Skeletal muscle tissue (tissue), 4 donors: ENCODE measurements around the gene HACD1. TPM values are rescaled to one million over a fixed set of nuclear protein-coding genes. Genes with fewer than 3 reads are reported as not detected.

Experiments
- H3K27ac ChIP-seq: one replicate; pipeline ENCODE4 v1.7.0; 2013; ENCODE audit warnings: mild to moderate bottlenecking, low read depth, low read length, inconsistent platforms
- H3K27me3 ChIP-seq, 3 donors: one replicate each; pipeline ENCODE4 v1.7.0; 2013; ENCODE audit warnings: low read length in 3 of 3; ENCODE audit not compliant: control insufficient read depth in 3 of 3, insufficient read depth in 3 of 3
- H3K36me3 ChIP-seq, 3 donors: one replicate each; pipeline ENCODE4 v1.7.0; 2013; ENCODE audit warnings: low read length in 3 of 3; ENCODE audit not compliant: control insufficient read depth in 3 of 3, insufficient read depth in 3 of 3
- H3K4me1 ChIP-seq, 3 donors: one replicate each; pipeline ENCODE4 v1.7.0; 2013; ENCODE audit warnings: low read length in 3 of 3, mild to moderate bottlenecking in 3 of 3; ENCODE audit not compliant: control insufficient read depth in 3 of 3, insufficient read depth in 3 of 3
- H3K4me3 ChIP-seq, 3 donors: one replicate each; pipeline ENCODE4 v1.7.0; 2013; ENCODE audit warnings: low read length in 3 of 3
- H3K9ac ChIP-seq, 3 donors: one replicate each; pipeline ENCODE4 v1.7.0; 2013; ENCODE audit warnings: low read length in 3 of 3, mild to moderate bottlenecking in 3 of 3, moderate library complexity in 2 of 3, low read depth in 1 of 3
- H3K9me3 ChIP-seq, 3 donors: one replicate each; pipeline ENCODE4 v1.7.0; 2013; ENCODE audit warnings: low read length in 3 of 3; ENCODE audit not compliant: control insufficient read depth in 3 of 3
- total RNA-seq: library from RNA; depleted of rRNA; stranded (reverse); fragments of >200 nt; gene quantifications from one replicate; pipeline ENCODE4 v1.2.3, GENCODE V29; 2014
- donor health status: Osteomylitis.

Gene HACD1
- total RNA-seq, 1 donor from 2014 or later: 66.8 TPM

- H3K9me3 ChIP-seq: no peaks in the 10 kb centered on the region
- H3K27ac ChIP-seq: no peak overlapping the region
- no peaks in the 10 kb centered on the region for H3K27me3 ChIP-seq
Observed at GRCh38 chr10:17655009-17655408, 37.8 kb upstream of the HACD1 start.

GRCh38 chr10:17652585-17652984 is 35.4 kb upstream of the HACD1 start:
- H3K4me3 ChIP-seq: no peak overlapping the region
- no peaks in the 10 kb centered on the region for H3K36me3 ChIP-seq
- peaks cover 6 to 10% (median 8%) of the 10 kb centered on the region in 3 donors for H3K4me1 ChIP-seq
- no peak overlapping the region for H3K27ac ChIP-seq
- no peaks in the 10 kb centered on the region for H3K9me3 ChIP-seq
- H3K9ac ChIP-seq: no peak overlapping the region
- H3K27me3 ChIP-seq: no peaks in the 10 kb centered on the region

More at GRCh38 chr10:17655009-17655408, 37.8 kb upstream of the HACD1 start:
- peaks cover 5 to 6% (median 6%) of the 10 kb centered on the region in 3 donors for H3K4me1 ChIP-seq
- no peaks in the 10 kb centered on the region for H3K36me3 ChIP-seq
- no peak overlapping the region for H3K4me3 ChIP-seq
- no peak overlapping the region for H3K9ac ChIP-seq

- H3K9ac ChIP-seq: no peak overlapping the region
- H3K27me3 ChIP-seq: no peaks in the 10 kb centered on the region
- no peak overlapping the region for H3K4me3 ChIP-seq
- no peaks in the 10 kb centered on the region for H3K9me3 ChIP-seq
- H3K27ac ChIP-seq: no peak overlapping the region
- H3K4me1 ChIP-seq: peaks cover 6 to 10% (median 8%) of the 10 kb centered on the region in 3 donors
- no peaks in the 10 kb centered on the region for H3K36me3 ChIP-seq
Observed at GRCh38 chr10:17651896-17652295, 34.7 kb upstream of the HACD1 start.

GRCh38 chr10:17650416-17650815 is 33.2 kb upstream of the HACD1 start:
- no peaks in the 10 kb centered on the region for H3K27me3 ChIP-seq
- no peak overlapping the region for H3K9ac ChIP-seq
- H3K4me1 ChIP-seq: peaks cover 17 to 20% (median 18%) of the 10 kb centered on the region in 3 donors
- H3K27ac ChIP-seq: peak overlapping the region; percentile 36
- H3K4me3 ChIP-seq: no peak overlapping the region
- H3K9me3 ChIP-seq: no peaks in the 10 kb centered on the region
- H3K36me3 ChIP-seq: no peaks in the 10 kb centered on the region

GRCh38 chr10:17649836-17650235 is 32.7 kb upstream of the HACD1 start:
- peaks cover 22 to 24% (median 22%) of the 10 kb centered on the region in 3 donors for H3K4me1 ChIP-seq
- H3K9ac ChIP-seq: no peak overlapping the region
- H3K36me3 ChIP-seq: no peaks in the 10 kb centered on the region
- H3K4me3 ChIP-seq: no peak overlapping the region
- no peak overlapping the region for H3K27ac ChIP-seq
- no peaks in the 10 kb centered on the region for H3K9me3 ChIP-seq
- H3K27me3 ChIP-seq: no peaks in the 10 kb centered on the region

- Histone ChIP-seq H3K9ac (no peak overlapping the region), H3K27ac (peak overlapping the region; percentile 10), H3K4me1 (peaks cover 22 to 29% (median 27%) of the 10 kb centered on the region in 3 donors), H3K9me3 (no peaks in the 10 kb centered on the region), H3K27me3 (no peaks in the 10 kb centered on the region), H3K36me3 (peaks cover 0 to 3% (median 0%) of the 10 kb centered on the region in 3 donors), H3K4me3 (no peak overlapping the region)
Observed at GRCh38 chr10:17649052-17649451, 31.9 kb upstream of the HACD1 start.

GRCh38 chr10:17648243-17649035 is 31.3 kb upstream of the HACD1 start:
- Histone ChIP-seq H3K9me3 (no peaks in the 10 kb centered on the region), H3K4me1 (peaks cover 22 to 29% (median 27%) of the 10 kb centered on the region in 3 donors), H3K36me3 (peaks cover 0 to 3% (median 0%) of the 10 kb centered on the region in 3 donors), H3K9ac (no peak overlapping the region), H3K4me3 (no peak overlapping the region), H3K27ac (peak overlapping the region; percentile 10), H3K27me3 (no peaks in the 10 kb centered on the region)

GRCh38 chr10:17647326-17647725 is 30.2 kb upstream of the HACD1 start:
- H3K4me3 ChIP-seq: no peak overlapping the region
- no peaks in the 10 kb centered on the region for H3K9me3 ChIP-seq
- no peak overlapping the region for H3K9ac ChIP-seq

GRCh38 chr10:17645621-17646345 is 28.6 kb upstream of the HACD1 start:
- peak overlapping the region; percentile 44 to 97 (median 97) for H3K9ac ChIP-seq
- no peak overlapping the region for H3K27ac ChIP-seq
- H3K4me3 ChIP-seq: peak overlapping the region; percentile 16 to 97 (median 94)
- peaks cover 19 to 34% (median 26%) of the 10 kb centered on the region in 3 donors for H3K4me1 ChIP-seq
- no peaks in the 10 kb centered on the region for H3K9me3 ChIP-seq
- no peaks in the 10 kb centered on the region for H3K27me3 ChIP-seq
- peaks cover 0 to 3% (median 0%) of the 10 kb centered on the region in 3 donors for H3K36me3 ChIP-seq

More at GRCh38 chr10:17647326-17647725, 30.2 kb upstream of the HACD1 start:
- Histone ChIP-seq H3K27me3 (no peaks in the 10 kb centered on the region), H3K4me1 (peaks cover 22 to 32% (median 31%) of the 10 kb centered on the region in 3 donors), H3K27ac (no peak overlapping the region), H3K36me3 (peaks cover 0 to 3% (median 0%) of the 10 kb centered on the region in 3 donors)
